Tibial artery (tissue), 4 donors: ENCODE data around the gene SSC5D.

Source experiments
- DNase-seq, 2 donors: peaks; one replicate each; pipeline ENCODE4 v3.0.0-alpha.2; 2019
- H3K27ac ChIP-seq, 2 donors: fragments of 200-600 bp; sonication (generic) in 1 of 2; 1 replicate in 1 of 2; 2 replicates in 1 of 2; pipeline ENCODE4 v1.5.1; 2018 to 2019; ENCODE audit warnings: mild to moderate bottlenecking in 1 of 2
- H3K27me3 ChIP-seq, 2 donors: fragments of 200-600 bp; sonication (generic) in 1 of 2; one replicate each; pipeline versions ENCODE4 v1.5.1 to v1.6.0; 2016 to 2019
- H3K36me3 ChIP-seq, 3 donors: fragments of 200-600 bp; sonication (generic) in 2 of 3; one replicate each; pipeline ENCODE4 v1.5.1; 2016 to 2019; ENCODE audit warnings: mild to moderate bottlenecking in 2 of 3
- H3K4me1 ChIP-seq, 4 donors: fragments of 200-600 bp; sonication (generic) in 2 of 4; 1 replicate in 3 of 4; 2 replicates in 1 of 4; pipeline ENCODE4 v1.5.1; 2016 to 2019
- H3K4me3 ChIP-seq, 2 donors: fragments of 200-600 bp; sonication (generic) in 1 of 2; 1 replicate in 1 of 2; 2 replicates in 1 of 2; pipeline ENCODE4 v1.5.1; 2018 to 2019; ENCODE audit warnings: mild to moderate bottlenecking in 2 of 2
- H3K9me3 ChIP-seq, 3 donors: fragments of 200-600 bp; sonication (generic) in 1 of 3; one replicate each; pipeline ENCODE4 v1.5.1; 2016 to 2019
- CTCF ChIP-seq, 2 experiments: fragments of 200-600 bp in 1 of 2; fragments of 450-650 bp in 1 of 2; IDR thresholded peaks; one replicate each; pipeline ENCODE4 v1.5.1; 2017 to 2019; ENCODE audit warnings: antibody characterized with exemption in 2 of 2, mild to moderate bottlenecking in 1 of 2, moderate library complexity in 1 of 2
- intact Hi-C: fragments of 100-400 bp; cut with DNase I; formaldehyde crosslinking; loops from one replicate; pipeline ENCODE4 v1.15.0; 2023; ENCODE audit warnings: low total_unique reads

Gene SSC5D

GRCh38 chr19:55504252-55504603 is 16.0 kb downstream of the SSC5D start:
- TF ChIP-seq CTCF (IDR thresholded peaks at IDR 0.05), result no peak
- peaks cover 0 to 13% (median 4%) of the 10 kb centered on the region in 4 donors for H3K4me1 ChIP-seq
- peaks cover 0 to 8% (median 0%) of the 10 kb centered on the region in 3 donors for H3K36me3 ChIP-seq
- H3K27ac ChIP-seq, result no peak overlapping the region
- intact Hi-C loops, result loop anchor here (2.0 to 5.0 kb wide), 2 partner anchors 37 to 357 kb away; partner anchors contain the start of gene TNNT1
- no peaks in the 10 kb centered on the region for H3K9me3 ChIP-seq
- H3K4me3 ChIP-seq, result peak overlapping the region in 1 of 2 donors; percentile 60
- DNase-seq, result no peak
- H3K27me3 ChIP-seq, result peaks cover 0 to 10% of the 10 kb centered on the region in 2 donors

GRCh38 chr19:55504981-55505380 is 16.7 kb downstream of the SSC5D start:
- H3K4me3 ChIP-seq, result no peak overlapping the region
- no peaks in the 10 kb centered on the region for H3K9me3 ChIP-seq
- peaks cover 0 to 4% (median 0%) of the 10 kb centered on the region in 3 donors for H3K36me3 ChIP-seq
- intact Hi-C loops, result loop anchor here (2.0 to 5.0 kb wide), 2 partner anchors 38 to 358 kb away; partner anchors contain the start of gene TNNT1
- no peak overlapping the region for H3K27ac ChIP-seq
- peaks cover 0 to 11% of the 10 kb centered on the region in 2 donors for H3K27me3 ChIP-seq
- no peak for DNase-seq
- no peak for TF ChIP-seq CTCF (IDR thresholded peaks at IDR 0.05)
- peaks cover 0 to 13% (median 4%) of the 10 kb centered on the region in 4 donors for H3K4me1 ChIP-seq

- intact Hi-C loops, result no loop called here
- peaks cover 0 to 13% (median 4%) of the 10 kb centered on the region in 4 donors for H3K4me1 ChIP-seq
- H3K36me3 ChIP-seq, result no peaks in the 10 kb centered on the region
- no peak for TF ChIP-seq CTCF (IDR thresholded peaks at IDR 0.05)
- no peak for DNase-seq
- H3K27ac ChIP-seq, result no peak overlapping the region
- H3K4me3 ChIP-seq, result no peak overlapping the region
- peaks cover 0 to 18% of the 10 kb centered on the region in 2 donors for H3K27me3 ChIP-seq
- H3K9me3 ChIP-seq, result no peaks in the 10 kb centered on the region
Observed at GRCh38 chr19:55508120-55508519, 19.9 kb downstream of the SSC5D start.

GRCh38 chr19:55516878-55517620 is 28.8 kb downstream of the SSC5D start:
- peak; percentile 90 to 94 for DNase-seq
- intact Hi-C loops, result loop anchor here (2.0 to 5.0 kb wide), 2 partner anchors 90 to 105 kb away; partner anchors contain the start of gene ZNF784
- peak overlapping the region; percentile 66 to 73 for H3K27ac ChIP-seq

More at GRCh38 chr19:55516878-55517620, 28.8 kb downstream of the SSC5D start:
- no peaks in the 10 kb centered on the region for H3K36me3 ChIP-seq
- H3K4me3 ChIP-seq, result peak overlapping the region; percentile 34 to 55
- no peaks in the 10 kb centered on the region for H3K9me3 ChIP-seq
- TF ChIP-seq CTCF (IDR thresholded peaks at IDR 0.05), result peak; percentile 80 to 94
- peaks cover 0 to 19% of the 10 kb centered on the region in 2 donors for H3K27me3 ChIP-seq
- peaks cover 0 to 10% (median 5%) of the 10 kb centered on the region in 4 donors for H3K4me1 ChIP-seq
